ENCODE measurements around the gene FAM131B.
A peak's percentile ranks its signal among the peaks of the same experiment; 100 is the strongest.

- TF ChIP-seq CTCF (IDR thresholded peaks at IDR 0.05; ENCODE audit: insufficient read depth, low read length) = peak; percentile 18
- peak; percentile 77 for TF ChIP-seq POLR2AphosphoS5 (IDR thresholded peaks at IDR 0.05; ENCODE audit: low read depth)
- TF ChIP-seq GABPA (IDR thresholded peaks at IDR 0.05; ENCODE audit: low read depth) = peak; percentile 63
- no peak for TF ChIP-seq REST (IDR thresholded peaks at IDR 0.05; ENCODE audit: insufficient replicate concordance, low read depth)
These were observed 9.6 kb upstream of the FAM131B start for GRCh38 chr7:143372070-143372469.
